OCI-LY7 (cell line): ENCODE results near the gene GALR1. TPM values are rescaled to one million over a fixed set of nuclear protein-coding genes. Genes with fewer than 3 reads are reported as not detected.

Experiments
- BruUV-seq: library from RNA; stranded (reverse); fragments of 400-500 nt; replicated peaks from 2 replicates; lab custom pipeline; 2021; lab: Mats Ljungman, UMichigan
- CTCF ChIA-PET: fragments of 300-600 bp; sonication (Branson Sonifier 250); formaldehyde crosslinking; loops from one replicate; lab custom pipeline; 2022; ENCODE audit warnings: antibody characterized with exemption; ENCODE audit not compliant: unreplicated experiment; lab: Charles Lee
- POLR2A ChIA-PET: fragments of 300-600 bp; sonication (Branson Sonifier 250); formaldehyde crosslinking; loops from one replicate; lab custom pipeline; 2022; ENCODE audit warnings: antibody characterized with exemption; lab: Charles Lee
- DNase-seq: peaks from one replicate; pipeline ENCODE4 v3.0.0-alpha.2; 2015; ENCODE audit warnings: low spot score
- H2AFZ ChIP-seq: fragments of 200-600 bp; sonication (generic), shearing (Covaris generic); 2 replicates; pipeline ENCODE4 v1.6.1; 2014; ENCODE audit warnings: mild to moderate bottlenecking, antibody characterized with exemption, low read length, moderate library complexity
- H3K27ac ChIP-seq: fragments of 200-600 bp; sonication (generic); 2 replicates; pipeline ENCODE4 v1.5.1; 2014; ENCODE audit warnings: mixed run types, low read depth, mild to moderate bottlenecking, moderate library complexity, low read length, inconsistent platforms; ENCODE audit not compliant: poor library complexity, severe bottlenecking
- H3K36me3 ChIP-seq: fragments of 200-600 bp; sonication (generic); 2 replicates; pipeline ENCODE4 v1.6.1; 2014; ENCODE audit warnings: mild to moderate bottlenecking, antibody characterized with exemption, low read length, moderate library complexity, mixed read lengths; ENCODE audit not compliant: insufficient read depth
- H3K4me1 ChIP-seq: fragments of 200-600 bp; sonication (generic); 2 replicates; pipeline ENCODE4 v1.5.1; 2014; ENCODE audit warnings: mild to moderate bottlenecking, low read length; ENCODE audit not compliant: insufficient read depth, poor library complexity, severe bottlenecking
- H3K4me2 ChIP-seq: fragments of 200-600 bp; sonication (generic); 2 replicates; pipeline ENCODE4 v1.6.1; 2014; ENCODE audit warnings: mild to moderate bottlenecking, low read length
- H3K4me3 ChIP-seq: fragments of 200-600 bp; sonication (generic); 2 replicates; pipeline ENCODE4 v1.5.1; 2014; ENCODE audit warnings: mild to moderate bottlenecking, low read depth, low read length; ENCODE audit not compliant: poor library complexity, severe bottlenecking
- H3K79me2 ChIP-seq: fragments of 200-600 bp; sonication (generic); 2 replicates; pipeline ENCODE4 v1.6.1; 2016; ENCODE audit warnings: low read depth, mild to moderate bottlenecking, low read length, moderate library complexity, mixed read lengths; ENCODE audit not compliant: insufficient read depth
- H3K9me2 ChIP-seq: fragments of 200-600 bp; sonication (generic); 2 replicates; pipeline ENCODE4 v1.6.1; 2016; ENCODE audit warnings: mild to moderate bottlenecking, low read length, mixed read lengths; ENCODE audit not compliant: insufficient read depth
- H3K9me3 ChIP-seq: fragments of 200-600 bp; sonication (generic); 2 replicates; pipeline ENCODE4 v1.6.1; 2014; ENCODE audit warnings: mild to moderate bottlenecking, mixed run types, low read length, mixed read lengths
- H4K20me1 ChIP-seq: fragments of 200-600 bp; sonication (generic); 2 replicates; pipeline ENCODE4 v1.6.1; 2014; ENCODE audit warnings: mild to moderate bottlenecking, antibody characterized with exemption, low read length, moderate library complexity, mixed read lengths; ENCODE audit not compliant: insufficient read depth
- EZH2phosphoT487 ChIP-seq: fragments of 200-600 bp; sonication (generic); IDR thresholded peaks from 2 replicates; pipeline ENCODE4 v1.6.1; 2018; ENCODE audit warnings: low read depth, borderline replicate concordance, mild to moderate bottlenecking, mixed run types, antibody characterized with exemption, low read length, moderate library complexity, mixed read lengths
- intact Hi-C: fragments of 100-400 bp; cut with micrococcal nuclease; formaldehyde crosslinking; loops from one replicate; pipeline ENCODE4 v1.10.0; 2022; ENCODE audit not compliant: unreplicated experiment
- total RNA-seq, 2 experiments: library from RNA; depleted of rRNA in 1 of 2; stranded (reverse); fragments of >200 nt in 1 of 2; shearing (Covaris generic) in 1 of 2; gene quantifications; 2 replicates each; pipeline ENCODE4 v1.2.3, GENCODE V29; 2014 to 2022
- TF ChIP-seq, protein P1 (sequence below): fragments of 200-600 bp; sonication (generic); conservative IDR thresholded peaks from 2 replicates; pipeline ENCODE4 v1.5.1; 2014; ENCODE audit warnings: mild to moderate bottlenecking, antibody characterized with exemption, low read length, moderate library complexity, mixed read lengths

GALR1 gene
- total RNA-seq, 2 experiments from 2014 or later, result not detected

DNA sequence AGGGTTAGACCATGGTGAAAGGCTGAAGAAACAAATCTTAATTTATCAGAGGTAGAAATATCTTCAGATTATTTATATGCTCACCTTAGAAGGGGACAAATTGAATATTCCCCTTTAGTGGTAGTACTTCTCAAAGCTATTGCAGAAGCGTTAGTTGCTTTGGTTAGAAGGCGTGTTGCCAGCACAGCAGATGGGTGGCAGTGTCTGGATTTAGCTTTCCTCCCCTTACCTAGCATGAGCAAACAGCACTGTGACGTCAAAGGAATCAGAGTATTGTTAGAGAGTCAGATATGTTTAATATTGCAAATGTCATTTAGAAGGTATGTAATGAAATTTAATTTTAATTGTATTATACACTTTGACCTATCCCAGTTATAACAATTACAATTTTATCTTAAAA, 27.2 kb upstream of the GALR1 start:
- H2AFZ ChIP-seq, result no peak overlapping the region
- no peaks in the 10 kb centered on the region for H3K4me1 ChIP-seq
- H3K27ac ChIP-seq, result no peak overlapping the region
- H3K79me2 ChIP-seq, result no peaks in the 10 kb centered on the region
- no peak overlapping the region for H3K4me2 ChIP-seq
- TF ChIP-seq EZH2phosphoT487, result no peak
- TF ChIP-seq, protein P1, sequence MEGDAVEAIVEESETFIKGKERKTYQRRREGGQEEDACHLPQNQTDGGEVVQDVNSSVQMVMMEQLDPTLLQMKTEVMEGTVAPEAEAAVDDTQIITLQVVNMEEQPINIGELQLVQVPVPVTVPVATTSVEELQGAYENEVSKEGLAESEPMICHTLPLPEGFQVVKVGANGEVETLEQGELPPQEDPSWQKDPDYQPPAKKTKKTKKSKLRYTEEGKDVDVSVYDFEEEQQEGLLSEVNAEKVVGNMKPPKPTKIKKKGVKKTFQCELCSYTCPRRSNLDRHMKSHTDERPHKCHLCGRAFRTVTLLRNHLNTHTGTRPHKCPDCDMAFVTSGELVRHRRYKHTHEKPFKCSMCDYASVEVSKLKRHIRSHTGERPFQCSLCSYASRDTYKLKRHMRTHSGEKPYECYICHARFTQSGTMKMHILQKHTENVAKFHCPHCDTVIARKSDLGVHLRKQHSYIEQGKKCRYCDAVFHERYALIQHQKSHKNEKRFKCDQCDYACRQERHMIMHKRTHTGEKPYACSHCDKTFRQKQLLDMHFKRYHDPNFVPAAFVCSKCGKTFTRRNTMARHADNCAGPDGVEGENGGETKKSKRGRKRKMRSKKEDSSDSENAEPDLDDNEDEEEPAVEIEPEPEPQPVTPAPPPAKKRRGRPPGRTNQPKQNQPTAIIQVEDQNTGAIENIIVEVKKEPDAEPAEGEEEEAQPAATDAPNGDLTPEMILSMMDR, result no peak
- no peaks in the 10 kb centered on the region for H3K9me3 ChIP-seq
- no peaks in the 10 kb centered on the region for H3K36me3 ChIP-seq
- H4K20me1 ChIP-seq, result no peaks in the 10 kb centered on the region
- no peak for DNase-seq
- H3K4me3 ChIP-seq, result no peak overlapping the region
- no TSS peak for BruUV-seq
- no peaks in the 10 kb centered on the region for H3K9me2 ChIP-seq
- CTCF ChIA-PET, result no interaction called here
- POLR2A ChIA-PET, result no interaction called here
- intact Hi-C loops, result no loop called here

DNA sequence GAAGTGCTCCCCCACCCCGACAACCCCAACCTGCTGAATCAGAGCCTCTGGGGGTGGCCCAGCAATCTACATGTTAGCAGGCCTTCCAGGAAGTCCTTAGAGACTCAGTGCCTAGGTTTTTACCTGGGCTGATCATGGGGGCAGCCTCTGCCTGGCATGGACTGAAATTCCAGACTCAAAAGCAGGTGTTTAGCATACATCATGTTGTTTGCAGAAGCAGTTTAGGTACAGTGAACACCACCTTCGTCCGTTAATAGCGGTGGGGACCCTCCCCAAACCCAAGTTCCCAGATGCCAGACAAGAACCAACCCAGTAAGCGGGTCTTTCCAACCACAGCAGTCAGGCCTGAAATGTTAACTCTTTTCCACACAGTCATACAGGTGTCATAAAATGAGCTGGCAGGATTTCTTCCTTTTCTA, 26.4 kb upstream of the GALR1 start:
- Histone ChIP-seq H3K27ac (no peak overlapping the region), H3K36me3 (no peaks in the 10 kb centered on the region), H4K20me1 (no peaks in the 10 kb centered on the region), H2AFZ (no peak overlapping the region), H3K4me1 (no peaks in the 10 kb centered on the region), H3K9me2 (no peaks in the 10 kb centered on the region), H3K9me3 (no peaks in the 10 kb centered on the region), H3K79me2 (no peaks in the 10 kb centered on the region), H3K4me2 (no peak overlapping the region), H3K4me3 (no peak overlapping the region)
- no TSS peak for BruUV-seq
- ChIA-PET POLR2A (no interaction called here), CTCF (no interaction called here)
- intact Hi-C loops, result no loop called here
- DNase-seq, result no peak
- no peak for TF ChIP-seq EZH2phosphoT487
- TF ChIP-seq, protein P1, result no peak

DNA sequence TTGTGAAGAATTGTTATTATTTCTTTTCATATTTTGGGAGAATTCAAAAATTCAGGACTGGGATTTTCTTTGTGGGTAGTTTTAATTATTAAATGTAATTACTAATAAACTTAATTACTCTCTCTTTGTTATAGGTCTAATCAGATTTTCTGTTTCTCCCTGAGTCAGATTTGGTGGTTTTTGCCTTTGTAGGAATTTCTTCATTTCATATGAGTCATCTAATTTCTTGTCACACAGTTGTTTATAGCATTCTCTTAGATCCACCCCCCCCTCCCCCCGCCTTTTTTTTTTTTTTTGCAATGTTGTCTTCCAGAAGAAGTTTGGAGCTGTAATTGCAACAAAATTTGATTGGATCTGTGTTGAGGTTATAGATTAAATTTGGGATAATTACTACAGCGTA, 26.0 kb upstream of the GALR1 start:
- no TSS peak for BruUV-seq
- Histone ChIP-seq H4K20me1 (no peaks in the 10 kb centered on the region), H3K9me2 (no peaks in the 10 kb centered on the region), H3K79me2 (no peaks in the 10 kb centered on the region), H2AFZ (no peak overlapping the region), H3K4me3 (no peak overlapping the region), H3K9me3 (no peaks in the 10 kb centered on the region), H3K4me2 (no peak overlapping the region), H3K4me1 (no peaks in the 10 kb centered on the region), H3K36me3 (no peaks in the 10 kb centered on the region), H3K27ac (no peak overlapping the region)
- POLR2A ChIA-PET, result no interaction called here
- CTCF ChIA-PET, result no interaction called here
- intact Hi-C loops, result no loop called here
- TF ChIP-seq, protein P1, result no peak
- TF ChIP-seq EZH2phosphoT487, result no peak
- no peak for DNase-seq
